Stomach (tissue), 9 donors: ENCODE measurements around the gene KCNK10. TPM values are rescaled to one million over a fixed set of nuclear protein-coding genes. Genes with fewer than 3 reads are reported as not detected.
A peak's percentile ranks its signal among the peaks of the same experiment; 100 is the strongest.

ENCODE experiments used
- DNase-seq, 2 donors: peaks; one replicate each; pipeline versions ENCODE4 v3.0.0 to v3.0.0-alpha.2; 2013 to 2019
- H3K27ac ChIP-seq, 5 donors: fragments of 200-600 bp in 4 of 5; sonication (generic) in 4 of 5; one replicate each; pipeline ENCODE4 v1.5.1; 2013 to 2019; ENCODE audit warnings: mild to moderate bottlenecking in 1 of 5, moderate library complexity in 1 of 5
- H3K27me3 ChIP-seq, 3 donors: fragments of 200-600 bp; sonication (generic); one replicate each; pipeline ENCODE4 v1.5.1; 2017 to 2019; ENCODE audit warnings: mixed run types in 1 of 3
- H3K36me3 ChIP-seq, 4 donors: fragments of 200-600 bp; sonication (generic); 1 replicate in 3 of 4; 2 replicates in 1 of 4; pipeline ENCODE4 v1.5.1; 2016 to 2019
- H3K4me1 ChIP-seq, 4 donors: fragments of 200-600 bp; sonication (generic); one replicate each; pipeline ENCODE4 v1.5.1; 2016 to 2019
- H3K4me3 ChIP-seq, 4 donors: fragments of 200-600 bp; sonication (generic) in 3 of 4; one replicate each; pipeline ENCODE4 v1.5.1; 2016 to 2019; ENCODE audit warnings: mild to moderate bottlenecking in 1 of 4
- H3K9me3 ChIP-seq, 4 donors: fragments of 200-600 bp; sonication (generic); one replicate each; pipeline ENCODE4 v1.5.1; 2016 to 2019
- CTCF ChIP-seq, 7 experiments: fragments of 450-650 bp in 4 of 7; fragments of 200-600 bp in 3 of 7; sonication (generic) in 3 of 7; IDR thresholded peaks; one replicate each; pipeline ENCODE4 v1.5.1; 2016 to 2019; ENCODE audit warnings: antibody characterized with exemption in 7 of 7, control low read depth in 2 of 7, mild to moderate bottlenecking in 1 of 7
- EP300 ChIP-seq: sonication (generic); formaldehyde crosslinking; IDR thresholded peaks from one replicate; pipeline ENCODE4 v1.6.1; 2017; ENCODE audit warnings: antibody characterized with exemption
- POLR2A ChIP-seq, 4 donors: fragments of 450-650 bp; IDR thresholded peaks; one replicate each; pipeline ENCODE4 v1.6.1; 2016; ENCODE audit warnings: antibody characterized with exemption in 4 of 4, control low read depth in 2 of 4, mild to moderate bottlenecking in 1 of 4, moderate library complexity in 1 of 4
- POLR2AphosphoS5 ChIP-seq, 3 donors: sonication (generic); formaldehyde crosslinking; IDR thresholded peaks; one replicate each; pipeline ENCODE4 v1.6.1; 2016; ENCODE audit warnings: antibody characterized with exemption in 3 of 3
- WGBS, 5 donors: extraction: QIAGEN DNeasy Blood & Tissue Kit in 3 of 5; methylation state at CpG; one replicate each; pipeline versions ENCODE4 v1.1.5 to v1.1.7; 2013 to 2018; 5-methylcytosine and 5-hydroxymethylcytosine counted together
- intact Hi-C: fragments of 100-400 bp; cut with DNase I; formaldehyde crosslinking; loops from one replicate; pipeline ENCODE4 v1.15.1; 2023; ENCODE audit warnings: low total_unique reads
- polyA plus RNA-seq, 3 donors: library from polyadenylated mRNA; stranded (reverse); fragments of 200-250 nt; gene quantifications; one replicate each; pipeline ENCODE4 v1.2.3, GENCODE V29; 2013
- total RNA-seq, 5 donors: library from RNA; depleted of rRNA; stranded (reverse); fragments of >200 nt; gene quantifications; one replicate each; pipeline versions ENCODE4 v1.1.0 to v1.2.3, GENCODE V29; 2014 to 2016
- donor health status: healthy with polysubstance abuse.
- donor health status: Bipolar disorder and iron deficiency.
- donor health status: healthy.

Gene KCNK10
- total and polyA plus RNA-seq, 8 donors, result 0.06 to 8.7 (median 1.0) TPM; not detected in 1

GRCh38 chr14:88232771-88233170 is 90.3 kb downstream of the KCNK10 start:
- Histone ChIP-seq H3K27ac (no peak overlapping the region), H3K27me3 (no peaks in the 10 kb centered on the region), H3K36me3 (no peaks in the 10 kb centered on the region), H3K4me3 (no peak overlapping the region), H3K9me3 (peaks cover 0 to 12% (median 7%) of the 10 kb centered on the region in 4 donors), H3K4me1 (no peaks in the 10 kb centered on the region)
- intact Hi-C loops, result no loop called here
- peak in 1 of 2 donors; percentile 22 for DNase-seq
- 88 to 96% (median 93%) methylated on average over 3 of the region's 3 CpGs for WGBS, 5 donors
- TF ChIP-seq CTCF (IDR thresholded peaks at IDR 0.05) (no peak), EP300 (no peak), POLR2AphosphoS5 (IDR thresholded peaks at IDR 0.05) (no peak), POLR2A (IDR thresholded peaks at IDR 0.05) (no peak)

- Histone ChIP-seq H3K27me3 (no peaks in the 10 kb centered on the region), H3K4me1 (no peaks in the 10 kb centered on the region), H3K27ac (no peak overlapping the region), H3K9me3 (peaks cover 0 to 12% (median 7%) of the 10 kb centered on the region in 4 donors), H3K36me3 (no peaks in the 10 kb centered on the region), H3K4me3 (no peak overlapping the region)
- no peak for DNase-seq
- WGBS, 5 donors, result 64 to 71% (median 69%) methylated on average over 5 of the region's 5 CpGs
- TF ChIP-seq POLR2A (IDR thresholded peaks at IDR 0.05), result no peak
- TF ChIP-seq EP300, result no peak
- no peak for TF ChIP-seq POLR2AphosphoS5 (IDR thresholded peaks at IDR 0.05)
- no peak for TF ChIP-seq CTCF (IDR thresholded peaks at IDR 0.05)
- intact Hi-C loops, result no loop called here
These were observed 91.5 kb downstream of the KCNK10 start for GRCh38 chr14:88231603-88232002.

- Histone ChIP-seq H3K27me3 (no peaks in the 10 kb centered on the region), H3K36me3 (no peaks in the 10 kb centered on the region), H3K27ac (no peak overlapping the region), H3K4me3 (no peak overlapping the region), H3K4me1 (no peaks in the 10 kb centered on the region), H3K9me3 (no peaks in the 10 kb centered on the region)
- TF ChIP-seq CTCF (IDR thresholded peaks at IDR 0.05), result no peak
- TF ChIP-seq EP300, result no peak
- TF ChIP-seq POLR2A (IDR thresholded peaks at IDR 0.05), result no peak
- TF ChIP-seq POLR2AphosphoS5 (IDR thresholded peaks at IDR 0.05), result no peak
- WGBS, 5 donors, result 77 to 91% (median 83%) methylated on average over 1 of the region's 1 CpG
- no peak for DNase-seq
- intact Hi-C loops, result no loop called here
These were observed 93.6 kb downstream of the KCNK10 start for GRCh38 chr14:88229428-88229827.

GRCh38 chr14:88228522-88229236 is 94.4 kb downstream of the KCNK10 start:
- no peaks in the 10 kb centered on the region for H3K36me3 ChIP-seq
- WGBS, 5 donors, result 64 to 74% (median 70%) methylated on average over 3 of the region's 3 CpGs
- no peak overlapping the region for H3K27ac ChIP-seq
- TF ChIP-seq EP300 (no peak), POLR2A (IDR thresholded peaks at IDR 0.05) (no peak), CTCF (IDR thresholded peaks at IDR 0.05) (no peak), POLR2AphosphoS5 (IDR thresholded peaks at IDR 0.05) (no peak)
- intact Hi-C loops, result no loop called here
- H3K4me3 ChIP-seq, result no peak overlapping the region
- no peaks in the 10 kb centered on the region for H3K27me3 ChIP-seq
- no peak for DNase-seq
- no peaks in the 10 kb centered on the region for H3K4me1 ChIP-seq
- peaks cover 0 to 3% (median 0%) of the 10 kb centered on the region in 4 donors for H3K9me3 ChIP-seq
